ENCODE results near the gene SLC12A7. TPM values are rescaled to one million over a fixed set of nuclear protein-coding genes. Genes with fewer than 3 reads are reported as not detected.

The SLC12A7 gene
- total and polyA plus RNA-seq, 2 of the 13 experiments (the other 11 are each of a cell fraction or from before 2014, with no cell fraction given), result 14.0 to 18.5 TPM

- TF ChIP-seq DMTF1 (CRISPR knock-in tag; IDR thresholded peaks at IDR 0.05) (no peak), SMARCE1 (IDR thresholded peaks at IDR 0.05; ENCODE audit: borderline replicate concordance) (no peak), RELA (CRISPR knock-in tag; IDR thresholded peaks at IDR 0.05) (no peak), HNRNPH1 (optimal IDR thresholded peaks at IDR 0.05; ENCODE audit: low read depth, low read length) (no peak), RBFOX2 (IDR thresholded peaks at IDR 0.05; ENCODE audit: low read depth, low read length) (peak; percentile 57; the same call in 1 of the 2 replicates), DR1 (CRISPR knock-in tag; IDR thresholded peaks at IDR 0.05) (no peak), EZH2 (conservative IDR thresholded peaks at IDR 0.05; ENCODE audit: low read depth, low read length) (no peak), ZBTB46 (CRISPR knock-in tag; IDR thresholded peaks at IDR 0.05; ENCODE audit: borderline replicate concordance) (no peak), ELF4 (CRISPR knock-in tag; IDR thresholded peaks at IDR 0.05; ENCODE audit: borderline replicate concordance) (no peak), SP5 (CRISPR knock-in tag; IDR thresholded peaks at IDR 0.05; ENCODE audit: borderline replicate concordance, low read depth) (no peak), SRSF1 (optimal IDR thresholded peaks at IDR 0.05; ENCODE audit: low read depth, low read length) (no peak), NAIF1 (CRISPR knock-in tag; IDR thresholded peaks at IDR 0.05; ENCODE audit: borderline replicate concordance) (no peak), TBP (CRISPR knock-in tag; IDR thresholded peaks at IDR 0.05) (no peak), NFE2L1 (CRISPR knock-in tag; IDR thresholded peaks at IDR 0.05; ENCODE audit: borderline replicate concordance) (no peak), TAF1 (CRISPR knock-in tag; IDR thresholded peaks at IDR 0.05) (peak; percentile 18; the same call in 1 of the 2 replicates), KDM3A (CRISPR knock-in tag; IDR thresholded peaks at IDR 0.05; ENCODE audit: low read depth) (no peak), ATF5 (CRISPR knock-in tag; IDR thresholded peaks at IDR 0.05; ENCODE audit: low read depth) (no peak), ZNF687 (CRISPR knock-in tag; IDR thresholded peaks at IDR 0.05) (peak; percentile 6; the same call in 1 of the 2 replicates), ZFAT (CRISPR knock-in tag; conservative IDR thresholded peaks at IDR 0.05) (no peak), KMT2B (CRISPR knock-in tag; IDR thresholded peaks at IDR 0.05) (no peak), ZSCAN31 (CRISPR knock-in tag; IDR thresholded peaks at IDR 0.05; ENCODE audit: low read depth) (no peak), HNRNPLL (IDR thresholded peaks at IDR 0.05; ENCODE audit: low read depth, low read length, poor library complexity, severe bottlenecking) (no peak), NBN (conservative IDR thresholded peaks at IDR 0.05) (no peak)
These were observed 579 bp downstream of the SLC12A7 start (continued) for GRCh38 chr5:1111241-1111726.
